Measurements from ENCODE around the gene COPS6. TPM values are rescaled to one million over a fixed set of nuclear protein-coding genes. Genes with fewer than 3 reads are reported as not detected.

The COPS6 gene
- total RNA-seq, 4 donors from 2014 or later, result 30.1 to 57.8 (median 48.0) TPM

DNA sequence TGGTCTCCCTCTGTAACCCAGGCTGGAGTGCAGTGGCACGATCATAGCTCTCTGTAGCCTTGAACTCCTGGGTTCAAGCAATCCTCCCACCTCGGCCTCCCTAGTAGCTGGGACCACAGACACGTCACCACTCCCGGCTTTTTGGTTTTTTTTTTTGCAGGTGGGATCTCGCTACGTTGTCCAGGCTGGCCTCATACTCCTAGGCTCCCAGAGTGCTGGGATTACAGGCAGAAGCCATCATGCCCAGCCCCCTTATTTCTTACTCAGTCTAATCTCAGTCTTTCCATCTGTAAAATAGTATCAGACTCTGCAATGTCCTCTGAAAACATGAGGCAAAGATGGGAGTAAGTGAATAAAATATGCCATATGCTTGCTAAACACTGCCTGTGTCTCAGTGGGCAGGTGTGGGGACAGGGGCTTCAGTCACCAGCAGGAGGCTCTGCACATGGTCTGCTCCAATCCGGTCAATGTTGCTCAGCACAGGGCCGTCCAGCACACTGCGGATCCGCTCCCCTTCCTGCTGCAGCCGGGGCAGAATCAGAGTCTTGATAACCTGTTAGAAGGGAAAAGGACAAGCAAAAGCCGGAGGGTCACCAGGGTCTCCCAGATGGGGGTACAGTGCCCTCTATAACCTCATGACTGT lies 20.9 kb downstream of the COPS6 start:
- H3K36me3 ChIP-seq, result peaks cover 0 to 94% (median 0%) of the 10 kb centered on the region in 3 donors
- no peak overlapping the region for H3K4me3 ChIP-seq
- H3K4me1 ChIP-seq, result no peaks in the 10 kb centered on the region
- H3K27ac ChIP-seq, result no peak overlapping the region
- no peaks in the 10 kb centered on the region for H3K9me3 ChIP-seq
- TF ChIP-seq CTCF (IDR thresholded peaks at IDR 0.05), result no peak
- no peak for TF ChIP-seq POLR2A (IDR thresholded peaks at IDR 0.05)
- DNase-seq, result no peak
- H3K27me3 ChIP-seq, result no peaks in the 10 kb centered on the region

DNA sequence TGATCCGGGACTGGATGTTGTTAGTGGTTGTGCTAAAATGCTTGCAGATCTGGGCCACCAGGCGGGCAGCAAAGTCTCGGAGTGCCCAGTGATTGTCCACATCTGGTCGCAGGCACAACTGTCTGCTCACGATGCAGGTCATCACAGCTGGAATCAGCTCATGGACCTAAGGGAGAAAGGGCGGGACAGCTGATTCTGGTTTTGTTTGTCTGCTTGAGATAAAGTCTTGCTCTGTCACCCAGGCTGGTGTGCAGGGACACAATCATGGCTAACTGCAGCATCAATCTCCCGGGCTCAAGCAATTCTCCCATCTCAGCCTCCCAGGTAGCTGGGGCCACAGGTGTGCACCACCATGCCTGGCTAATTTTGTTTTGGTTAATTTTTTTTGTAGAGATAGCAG lies 22.4 kb downstream of the COPS6 start:
- Histone ChIP-seq H3K36me3 (peaks cover 0 to 81% (median 0%) of the 10 kb centered on the region in 3 donors), H3K4me1 (no peaks in the 10 kb centered on the region), H3K4me3 (no peak overlapping the region), H3K27me3 (no peaks in the 10 kb centered on the region), H3K27ac (no peak overlapping the region), H3K9me3 (no peaks in the 10 kb centered on the region)
- no peak for DNase-seq
- TF ChIP-seq POLR2A (IDR thresholded peaks at IDR 0.05) (no peak), CTCF (IDR thresholded peaks at IDR 0.05) (no peak)

DNA sequence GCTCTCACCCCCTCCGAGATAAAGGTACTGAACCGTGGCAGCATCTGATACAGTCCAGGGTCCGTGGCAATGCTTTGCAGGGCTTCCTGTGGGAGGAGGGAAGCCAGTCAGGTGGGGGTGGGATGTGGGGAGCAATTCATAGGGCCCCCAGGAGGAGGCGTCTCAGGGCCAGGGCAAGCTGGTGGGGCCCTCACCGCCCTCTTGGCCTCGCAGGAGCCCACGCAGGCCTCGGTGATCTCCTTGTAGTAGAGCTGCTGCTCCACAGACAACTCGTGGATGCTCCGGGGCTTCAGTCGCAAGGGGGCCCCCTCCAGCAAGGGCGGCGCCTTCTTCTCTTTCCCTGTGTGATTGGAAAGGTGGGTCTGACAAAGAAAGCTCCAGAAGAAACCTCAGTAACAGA lies 23.1 kb downstream of the COPS6 start:
- Histone ChIP-seq H3K4me3 (no peak overlapping the region), H3K36me3 (peaks cover 0 to 73% (median 0%) of the 10 kb centered on the region in 3 donors)

DNA sequence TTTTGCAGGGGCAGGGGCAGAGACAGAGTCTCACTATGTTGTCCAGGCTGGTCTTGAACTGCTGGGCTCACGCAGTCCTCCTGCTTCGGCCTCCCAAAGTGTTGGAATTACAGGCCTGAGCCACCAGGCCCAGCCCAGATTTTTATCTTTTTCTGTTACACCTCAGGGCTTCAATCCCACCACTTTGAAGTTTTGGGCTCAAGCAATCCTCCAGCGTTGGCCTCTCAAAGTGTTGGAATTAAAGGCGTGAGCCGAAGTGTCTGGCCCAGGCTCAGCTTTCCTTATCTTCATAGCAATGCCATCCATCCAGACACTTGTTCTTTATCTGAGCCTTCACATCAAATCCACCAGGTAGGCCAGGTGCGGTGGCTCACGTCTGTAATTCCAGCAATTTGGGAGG lies 26.3 kb downstream of the COPS6 start:
- Histone ChIP-seq H3K36me3 (peaks cover 0 to 46% (median 0%) of the 10 kb centered on the region in 3 donors), H3K4me1 (peaks cover 0 to 11% (median under 1%) of the 10 kb centered on the region in 4 donors), H3K27me3 (no peaks in the 10 kb centered on the region), H3K27ac (no peak overlapping the region), H3K9me3 (no peaks in the 10 kb centered on the region), H3K4me3 (no peak overlapping the region)
- TF ChIP-seq CTCF (IDR thresholded peaks at IDR 0.05) (no peak), POLR2A (IDR thresholded peaks at IDR 0.05) (no peak)
- DNase-seq, result no peak

More for the DNA sequence above, 23.1 kb downstream of the COPS6 start:
- DNase-seq, result no peak
- no peak overlapping the region for H3K27ac ChIP-seq
- no peaks in the 10 kb centered on the region for H3K4me1 ChIP-seq
- H3K9me3 ChIP-seq, result no peaks in the 10 kb centered on the region
- TF ChIP-seq POLR2A (IDR thresholded peaks at IDR 0.05) (no peak), CTCF (IDR thresholded peaks at IDR 0.05) (no peak)
- H3K27me3 ChIP-seq, result no peaks in the 10 kb centered on the region

GRCh38 chr7:100118388-100119071 lies 29.8 kb downstream of the COPS6 start:
- no peak for TF ChIP-seq POLR2A (IDR thresholded peaks at IDR 0.05)
- TF ChIP-seq CTCF (IDR thresholded peaks at IDR 0.05), result no peak
- peaks cover 0 to 12% (median 0%) of the 10 kb centered on the region in 3 donors for H3K36me3 ChIP-seq
- DNase-seq, result no peak
- H3K27me3 ChIP-seq, result no peaks in the 10 kb centered on the region
- H3K27ac ChIP-seq, result peak overlapping the region; percentile 82 to 90 (median 84)
- H3K9me3 ChIP-seq, result no peaks in the 10 kb centered on the region
- peaks cover 5 to 20% (median 7%) of the 10 kb centered on the region in 4 donors for H3K4me1 ChIP-seq
- H3K4me3 ChIP-seq, result peak overlapping the region; percentile 57 to 97 (median 76)
